ENCODE results near the gene TBC1D2.

The TBC1D2 gene

DNA sequence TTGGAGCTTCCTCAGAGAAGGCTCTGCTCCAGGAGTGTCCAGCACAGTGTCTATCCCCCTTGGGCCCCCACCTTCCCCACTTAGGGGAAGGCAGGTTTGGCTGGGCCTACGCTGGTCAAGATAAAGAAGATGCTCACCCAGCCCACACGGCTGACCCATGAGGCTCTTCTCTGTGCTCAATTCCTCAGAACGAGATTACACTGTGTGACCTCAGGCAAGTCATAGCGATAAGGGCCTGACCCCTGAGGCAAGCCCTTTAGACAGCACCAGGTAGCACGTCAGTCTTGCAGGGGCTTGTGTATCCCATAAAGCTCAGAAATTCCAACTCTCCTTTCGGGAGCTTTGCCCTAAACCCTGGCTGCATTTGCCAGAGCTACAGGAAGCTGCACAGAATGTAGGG lies 95.7 kb downstream of the TBC1D2 start:
- no peak for DNase-seq

DNA sequence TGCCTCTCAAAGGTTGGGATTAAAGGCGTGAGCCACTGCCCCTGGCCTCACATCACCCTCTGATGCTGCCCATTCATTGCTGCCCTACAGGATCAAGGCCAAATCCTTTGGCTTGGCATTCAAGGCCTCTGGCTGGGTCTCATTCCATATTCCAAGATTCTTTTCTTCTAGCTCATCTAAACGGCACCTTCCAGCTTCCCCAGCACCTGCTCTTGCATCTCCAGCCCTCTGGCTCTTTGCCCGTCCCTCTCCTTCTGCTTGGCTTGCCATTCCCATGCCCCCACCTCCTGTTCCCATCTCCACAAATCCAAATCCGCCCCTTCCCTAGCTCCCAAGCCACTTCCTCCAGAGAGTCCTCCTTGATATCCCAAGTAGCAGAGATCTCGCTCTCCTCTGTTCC lies 96.1 kb downstream of the TBC1D2 start:
- DNase-seq = no peak

GRCh38 chr9:98158071-98158831 lies 97.2 kb downstream of the TBC1D2 start:
- no peak for DNase-seq

DNA sequence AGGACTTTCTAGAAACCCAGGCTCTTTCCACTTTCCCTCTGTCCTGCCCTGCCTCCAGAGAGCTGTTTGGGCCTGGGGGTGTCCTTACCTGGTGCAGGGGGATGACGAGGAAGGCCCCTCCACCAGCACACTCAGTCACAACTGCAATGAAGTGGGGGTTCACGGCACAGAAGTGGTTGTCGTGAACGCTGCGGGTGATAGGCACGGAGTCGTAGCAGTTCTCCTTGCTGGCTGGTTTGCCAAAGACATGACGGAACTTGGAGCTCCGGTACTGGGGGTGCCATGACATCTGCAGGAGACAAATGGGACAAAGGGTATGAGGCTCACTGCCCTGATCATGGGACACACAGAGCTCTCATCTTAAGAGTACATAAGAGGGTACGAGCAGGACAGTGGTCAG lies 98.1 kb downstream of the TBC1D2 start:
- no peak for DNase-seq

DNA sequence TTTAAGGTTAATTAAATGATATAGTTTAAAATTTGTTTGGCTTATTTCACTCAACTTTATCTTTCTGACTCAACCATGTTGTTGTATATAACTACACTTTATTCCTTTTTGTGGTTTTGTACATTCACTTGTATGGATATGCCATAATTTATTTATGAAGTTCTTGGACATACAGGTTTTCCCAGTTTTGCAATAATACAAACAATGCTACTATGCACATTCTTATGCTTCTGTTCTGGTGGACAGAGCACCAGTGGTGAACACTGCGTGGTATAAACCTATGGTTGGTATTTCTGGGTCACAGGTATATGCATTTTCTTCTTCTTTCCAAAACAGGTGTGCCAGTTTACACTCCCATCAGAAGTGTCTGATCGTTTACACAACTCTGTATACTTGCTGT lies 100.8 kb downstream of the TBC1D2 start:
- DNase-seq = no peak

GRCh38 chr9:98152526-98152925 lies 102.9 kb downstream of the TBC1D2 start:
- no peak for DNase-seq

GRCh38 chr9:98150721-98151120 lies 104.7 kb downstream of the TBC1D2 start:
- no peak for DNase-seq

- DNase-seq = no peak
Observed at GRCh38 chr9:98150164-98150563, 105.3 kb downstream of the TBC1D2 start.

- DNase-seq = no peak
Observed at GRCh38 chr9:98149422-98149821, 106.0 kb downstream of the TBC1D2 start.
